ENCODE data around the gene ANAPC5. TPM values are rescaled to one million over a fixed set of nuclear protein-coding genes. Genes with fewer than 3 reads are reported as not detected.

Gene ANAPC5
- total RNA-seq: 65.1 TPM
- long read RNA-seq, transcript ANAPC5-201 (17 exons, 2,513 nt): major isoform, 131 of 176 reads
- long read RNA-seq, transcript ANAPC5-218 (17 exons, 2,400 nt): minor isoform, 25 of 176 reads
- long read RNA-seq, partial matches to known transcripts: 7 of 176 reads
- long read RNA-seq, other reads (novel, unspliced or antisense): 13 of 176 reads

DNA sequence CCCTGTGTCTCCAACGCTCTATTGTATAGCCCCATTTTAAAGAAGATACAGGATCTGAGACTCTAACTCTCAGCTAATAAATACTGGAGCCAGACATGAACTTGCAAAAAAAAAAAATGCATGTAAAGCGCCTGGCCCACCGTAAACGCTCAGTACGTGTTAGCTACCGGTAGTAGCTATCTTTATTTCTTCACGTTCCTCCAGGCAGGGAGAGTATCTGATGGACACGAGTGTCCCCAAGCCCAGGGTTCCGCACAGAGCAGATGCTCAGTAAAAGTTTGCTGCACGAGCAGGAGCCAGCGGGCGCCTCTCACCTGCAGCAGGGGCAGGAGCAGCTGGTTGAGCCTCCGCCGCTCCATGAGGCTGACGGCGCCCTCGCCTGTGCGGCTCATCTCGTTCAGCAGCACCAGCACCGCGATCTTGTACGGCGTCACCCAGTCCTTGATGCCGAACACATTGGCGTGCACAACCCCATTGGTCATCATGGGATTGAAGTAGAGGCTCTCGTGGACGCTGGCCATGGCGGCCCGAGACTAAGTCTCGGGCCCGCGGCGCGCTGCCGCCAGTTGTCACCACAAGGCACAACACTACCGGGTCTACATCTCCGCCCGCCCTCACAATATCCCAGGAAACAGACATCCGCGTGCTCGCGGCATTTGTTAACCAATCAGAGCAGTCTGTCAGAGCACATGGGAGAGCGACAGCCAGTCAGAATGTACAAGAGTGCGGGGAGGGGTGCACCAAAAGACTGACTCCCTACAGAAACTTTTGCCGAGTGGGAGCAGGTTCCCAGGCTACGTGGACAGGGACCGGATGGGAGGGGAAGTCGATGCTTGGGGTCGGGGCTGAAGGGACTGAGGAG is at the start of gene ANAPC5:
ANAPC5 (minus strand) TSS at position 592 of the 862 bp plus-strand sequence; CDS start at position 521, 71 bp downstream.
- Histone ChIP-seq H3K4me1 (peaks cover 35% of the 10 kb centered on the region), H3K4me3 (peak within 1 kb of the TSS; percentile 93), H3K36me3 (peaks cover 8% of the 10 kb centered on the region), H3K9me3 (replicated peaks) (no peaks in the 10 kb centered on the region), H3K27ac (replicated peaks) (peak within 1 kb of the TSS; percentile 92), H3K27me3 (ENCODE audit: low read depth) (no peaks in the 10 kb centered on the region)
- DNase-seq: peak; percentile 92
- TF ChIP-seq CTCF (IDR thresholded peaks at IDR 0.05; ENCODE audit: borderline replicate concordance): peak; percentile 22
- intact Hi-C loops (cut with micrococcal nuclease): no loop called here

DNA sequence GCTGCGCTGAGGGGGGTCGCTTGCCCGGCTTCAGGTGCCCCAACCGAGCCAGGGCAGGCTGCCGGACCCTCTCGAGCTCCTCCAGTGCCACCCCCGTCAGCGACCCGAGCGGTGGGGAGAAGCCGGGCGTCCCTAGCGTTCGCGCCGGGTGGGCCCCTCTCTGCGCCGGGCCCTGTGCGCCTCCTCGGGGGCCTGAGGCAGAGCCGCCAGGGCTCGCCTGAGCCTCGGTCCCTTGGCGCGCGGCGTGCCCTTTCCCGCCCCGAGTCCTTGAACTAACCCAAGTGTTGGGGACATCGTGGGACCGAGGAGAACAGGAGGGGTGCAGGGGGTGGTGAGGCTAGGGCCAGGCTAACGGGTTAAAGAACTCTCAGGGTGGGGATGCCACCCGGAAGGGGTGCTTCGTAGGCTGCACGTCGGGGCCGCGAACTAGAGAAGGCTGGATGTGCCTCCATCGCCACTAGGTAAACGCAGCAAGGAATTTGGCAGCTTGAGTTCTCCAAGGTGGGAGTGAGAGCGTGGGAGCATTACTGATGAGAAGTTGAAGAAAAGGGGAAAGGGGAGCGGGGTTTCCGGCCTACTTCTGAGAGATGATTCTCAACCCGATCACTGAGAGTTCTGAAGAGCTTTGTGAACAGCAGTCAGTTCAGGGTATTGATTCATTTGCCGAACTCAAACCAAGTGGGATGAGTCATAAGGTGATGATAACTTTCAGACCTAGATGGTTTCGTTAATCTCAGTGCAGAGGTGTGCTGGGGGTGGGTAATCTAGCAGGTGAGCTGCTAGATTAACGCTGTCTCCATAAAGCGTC is 48.3 kb upstream of the ANAPC5 start:
- H3K36me3 ChIP-seq: peaks cover 12% of the 10 kb centered on the region
- H3K4me3 ChIP-seq: peak overlapping the region; percentile 84
- intact Hi-C loops (cut with micrococcal nuclease): no loop called here
- H3K4me1 ChIP-seq: peaks cover 43% of the 10 kb centered on the region
- H3K27me3 ChIP-seq (ENCODE audit: low read depth): no peaks in the 10 kb centered on the region
- H3K9me3 ChIP-seq (replicated peaks): no peaks in the 10 kb centered on the region
- peak; percentile 25 for DNase-seq
- H3K27ac ChIP-seq (replicated peaks): peak overlapping the region; percentile 94
- no peak for TF ChIP-seq CTCF (IDR thresholded peaks at IDR 0.05; ENCODE audit: borderline replicate concordance)

GRCh38 chr12:121399391-121400331 is 47.5 kb upstream of the ANAPC5 start, which contains the start of gene RNF34:
Gene RNF34 (plus strand): TSS chr12:121400118. CDS start chr12:121400213, 95 bp downstream.
- intact Hi-C loops (cut with micrococcal nuclease): no loop called here
- no peaks in the 10 kb centered on the region for H3K27me3 ChIP-seq (ENCODE audit: low read depth)
- no peak for TF ChIP-seq CTCF (IDR thresholded peaks at IDR 0.05; ENCODE audit: borderline replicate concordance)
- peak; percentile 99 for DNase-seq
- H3K4me1 ChIP-seq: peaks cover 38% of the 10 kb centered on the region
- H3K36me3 ChIP-seq: peaks cover 3% of the 10 kb centered on the region
- H3K4me3 ChIP-seq: peak within 1 kb of the TSS; percentile 84
- no peaks in the 10 kb centered on the region for H3K9me3 ChIP-seq (replicated peaks)
- peak within 1 kb of the TSS; percentile 94 for H3K27ac ChIP-seq (replicated peaks)

DNA sequence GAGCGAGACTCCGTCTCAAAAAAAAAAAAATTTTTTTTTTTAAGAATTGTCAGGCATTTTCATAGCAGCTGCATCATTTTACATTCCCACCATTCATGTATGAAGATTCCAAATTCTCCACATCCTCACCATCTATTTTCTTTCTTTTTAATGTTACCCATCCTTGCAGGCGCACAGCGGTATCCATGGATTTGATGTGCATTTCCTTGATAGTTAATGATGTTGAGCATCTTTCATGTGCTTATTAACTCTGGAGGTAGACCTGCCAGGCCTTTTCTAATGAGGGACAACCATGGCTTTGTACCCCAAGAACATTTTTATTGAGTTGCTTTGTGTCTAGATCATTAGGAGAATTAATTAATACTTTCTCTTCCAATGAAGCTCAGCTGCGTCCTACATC is 46.1 kb upstream of the ANAPC5 start:
- no peaks in the 10 kb centered on the region for H3K36me3 ChIP-seq
- H3K4me1 ChIP-seq: peaks cover 35% of the 10 kb centered on the region
- H3K4me3 ChIP-seq: no peak overlapping the region
- no peak for TF ChIP-seq CTCF (IDR thresholded peaks at IDR 0.05; ENCODE audit: borderline replicate concordance)
- H3K9me3 ChIP-seq (replicated peaks): no peaks in the 10 kb centered on the region
- intact Hi-C loops (cut with micrococcal nuclease): no loop called here
- H3K27ac ChIP-seq (replicated peaks): no peak overlapping the region
- H3K27me3 ChIP-seq (ENCODE audit: low read depth): no peaks in the 10 kb centered on the region
- DNase-seq: no peak

Data from left ventricle myocardium inferior (tissue), 1 donor.